AG09319 (cell line): ENCODE results near the gene UNC93B1.
A peak's percentile ranks its signal among the peaks of the same experiment; 100 is the strongest.

Source experiments
- DNase-seq: peaks from one replicate; pipeline ENCODE4 v3.0.0-alpha.2; 2010; ENCODE audit warnings: low read depth; ENCODE audit errors: extremely low read depth
- TF ChIP-seq, protein P1 (sequence below): IDR thresholded peaks from 2 replicates; pipeline ENCODE4 v1.5.1; 2011; ENCODE audit warnings: low read depth, mild to moderate bottlenecking, inconsistent platforms, low read length, moderate library complexity

Gene UNC93B1

DNA sequence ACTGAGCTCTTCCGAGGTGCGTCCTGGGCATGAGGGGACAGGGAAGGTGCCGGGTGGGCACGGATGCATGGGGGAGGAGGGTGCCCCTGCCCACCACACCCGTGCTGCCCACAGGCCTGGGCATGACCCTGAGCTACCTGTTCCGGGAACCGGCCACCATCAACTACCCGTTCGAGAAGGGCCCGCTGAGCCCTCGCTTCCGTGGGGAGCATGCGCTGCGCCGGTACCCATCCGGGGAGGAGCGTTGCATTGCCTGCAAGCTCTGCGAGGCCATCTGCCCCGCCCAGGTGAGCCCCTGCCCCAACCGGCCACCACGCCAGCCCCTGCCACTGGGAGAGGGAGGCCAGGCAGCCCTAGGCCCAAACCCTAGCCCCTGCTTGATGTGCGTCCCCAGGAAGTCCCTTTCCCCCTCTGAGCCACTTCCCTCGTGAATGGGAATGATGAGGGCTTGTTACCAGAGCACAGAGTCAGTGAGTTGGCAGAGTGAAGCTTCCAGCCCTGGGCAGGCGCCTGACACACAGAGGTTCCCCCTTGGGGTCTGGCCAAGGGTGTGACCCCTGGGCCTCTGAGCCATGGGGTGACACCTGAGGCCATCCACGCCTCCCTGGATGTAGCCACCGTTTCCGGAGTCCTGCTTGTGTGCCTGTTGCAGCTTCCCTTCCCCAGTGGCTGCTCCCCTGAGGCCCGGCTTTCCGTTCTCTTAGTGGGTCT, 29.3 kb upstream of the UNC93B1 start:
- TF ChIP-seq, protein P1, sequence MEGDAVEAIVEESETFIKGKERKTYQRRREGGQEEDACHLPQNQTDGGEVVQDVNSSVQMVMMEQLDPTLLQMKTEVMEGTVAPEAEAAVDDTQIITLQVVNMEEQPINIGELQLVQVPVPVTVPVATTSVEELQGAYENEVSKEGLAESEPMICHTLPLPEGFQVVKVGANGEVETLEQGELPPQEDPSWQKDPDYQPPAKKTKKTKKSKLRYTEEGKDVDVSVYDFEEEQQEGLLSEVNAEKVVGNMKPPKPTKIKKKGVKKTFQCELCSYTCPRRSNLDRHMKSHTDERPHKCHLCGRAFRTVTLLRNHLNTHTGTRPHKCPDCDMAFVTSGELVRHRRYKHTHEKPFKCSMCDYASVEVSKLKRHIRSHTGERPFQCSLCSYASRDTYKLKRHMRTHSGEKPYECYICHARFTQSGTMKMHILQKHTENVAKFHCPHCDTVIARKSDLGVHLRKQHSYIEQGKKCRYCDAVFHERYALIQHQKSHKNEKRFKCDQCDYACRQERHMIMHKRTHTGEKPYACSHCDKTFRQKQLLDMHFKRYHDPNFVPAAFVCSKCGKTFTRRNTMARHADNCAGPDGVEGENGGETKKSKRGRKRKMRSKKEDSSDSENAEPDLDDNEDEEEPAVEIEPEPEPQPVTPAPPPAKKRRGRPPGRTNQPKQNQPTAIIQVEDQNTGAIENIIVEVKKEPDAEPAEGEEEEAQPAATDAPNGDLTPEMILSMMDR, result no peak
- no peak for DNase-seq

DNA sequence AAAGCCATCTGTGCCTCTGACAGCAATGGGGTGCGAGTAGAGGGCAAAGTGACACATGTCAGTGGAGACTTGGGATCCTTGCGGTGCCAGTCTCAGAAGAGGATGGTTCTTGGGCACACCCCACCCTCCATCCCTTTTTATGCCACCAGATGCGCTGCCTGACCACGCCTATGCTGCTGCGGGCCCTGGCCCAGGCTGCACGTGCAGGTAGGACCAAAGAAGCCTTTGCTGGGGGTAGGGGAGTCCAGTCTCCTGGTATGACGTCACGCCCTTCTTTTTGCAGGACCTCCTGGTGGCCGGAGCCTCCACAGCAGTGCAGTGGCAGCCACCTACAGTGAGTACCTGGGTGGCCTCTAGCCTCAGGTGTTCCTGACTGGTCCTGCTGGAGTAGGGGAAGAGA, 28.1 kb upstream of the UNC93B1 start:
- no peak for DNase-seq
- TF ChIP-seq, protein P1, result no peak

DNA sequence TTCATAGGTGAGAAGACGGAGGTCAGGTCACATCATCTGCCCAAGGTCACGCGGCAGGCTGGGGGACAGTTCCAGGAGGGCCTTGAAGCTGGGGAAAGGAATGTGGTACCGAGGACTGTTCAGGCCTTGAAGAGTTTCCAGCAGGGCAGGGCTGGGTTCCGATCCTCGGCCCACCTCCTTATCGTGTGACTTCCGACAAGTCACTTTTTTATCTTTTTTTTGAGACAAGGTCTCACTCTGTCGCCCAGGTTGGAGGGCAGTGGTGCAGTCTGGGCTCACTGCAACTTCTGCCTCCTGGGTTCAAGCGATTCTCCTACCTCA, 27.2 kb upstream of the UNC93B1 start:
- TF ChIP-seq, protein P1, result no peak
- DNase-seq, result no peak

DNA sequence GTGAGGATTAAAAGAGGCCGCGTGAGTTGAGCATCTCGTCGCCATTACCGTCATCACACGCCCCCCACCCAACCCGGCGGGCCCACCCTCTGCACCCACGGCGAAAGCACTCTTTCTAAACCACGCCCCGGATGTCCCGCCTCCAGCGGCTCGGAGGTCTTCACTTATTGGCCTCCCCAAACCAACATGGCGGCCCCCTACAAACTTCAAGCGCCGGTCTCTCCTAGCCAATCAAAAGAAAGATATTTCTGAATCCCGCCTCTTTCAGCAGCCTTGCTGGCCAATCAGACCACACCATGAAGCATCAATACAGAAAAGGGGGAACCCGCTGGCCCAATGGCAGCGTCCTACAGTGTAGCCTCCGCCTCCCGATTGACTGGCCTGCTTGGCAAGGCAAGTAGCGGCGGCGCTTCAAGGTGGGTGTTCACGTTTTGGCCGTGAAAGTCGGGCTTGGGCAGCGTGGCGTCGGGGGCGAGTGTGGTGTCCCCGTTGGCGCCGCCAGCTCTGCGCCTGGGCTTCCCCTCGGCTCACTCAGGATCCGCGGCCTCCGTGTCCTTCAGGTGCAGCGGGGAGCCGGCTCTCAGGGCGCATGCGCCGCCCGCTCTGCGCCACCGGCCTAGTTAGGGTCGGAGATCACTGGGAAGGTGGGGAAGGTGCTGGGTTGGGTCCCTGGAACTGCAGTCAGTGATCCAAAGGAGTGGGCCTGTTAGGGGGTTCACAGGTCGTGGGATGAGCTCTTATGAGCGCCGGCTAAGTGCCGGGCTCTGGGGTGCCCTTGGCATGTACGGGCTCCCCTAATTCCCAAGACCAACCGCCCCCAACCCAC, 26.6 kb upstream of the UNC93B1 start, which contains the start of gene NDUFS8:
Gene NDUFS8, plus strand, starts transcription at position 364 of the 826 bp plus-strand sequence. CDS start 1,471 bp downstream, outside the sequence.
- DNase-seq, result peak; percentile 97
- TF ChIP-seq, protein P1, result no peak

DNA sequence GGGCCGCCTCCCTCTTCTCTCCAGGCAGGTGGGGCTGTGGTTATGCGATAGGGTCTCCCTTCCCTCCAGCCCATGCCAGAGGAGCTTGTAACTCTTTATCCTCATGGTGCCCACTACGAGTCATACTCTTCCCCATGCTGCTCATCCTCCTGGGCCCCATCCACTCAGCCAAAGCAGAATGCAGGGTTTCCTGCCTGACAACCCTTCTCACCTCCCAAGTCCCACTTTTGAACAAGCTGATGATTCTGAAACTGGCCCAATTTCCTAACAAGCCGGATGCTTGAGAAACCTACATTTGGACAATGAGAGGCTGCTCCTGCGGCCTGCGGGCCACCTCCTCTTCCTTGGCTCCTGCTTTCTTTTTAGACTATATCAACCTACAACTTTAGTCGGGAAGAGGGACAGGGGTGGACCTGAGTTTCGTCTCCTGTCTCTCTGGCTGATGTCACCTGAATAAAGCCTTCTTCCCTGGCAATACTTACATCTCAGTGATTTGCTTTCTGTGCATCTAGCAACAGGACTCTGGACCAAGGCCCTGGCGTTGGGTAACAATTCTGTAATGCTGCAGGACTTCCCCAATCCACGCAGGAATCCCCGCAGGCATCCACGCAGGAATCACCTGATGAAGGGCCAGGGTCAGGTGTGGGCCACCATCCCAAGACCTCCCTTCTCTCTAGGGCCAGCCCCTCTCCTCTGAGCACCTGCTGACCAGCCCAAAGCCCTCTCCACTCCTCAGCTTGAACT, 25.1 kb upstream of the UNC93B1 start:
- DNase-seq, result no peak
- TF ChIP-seq, protein P1, result no peak

DNA sequence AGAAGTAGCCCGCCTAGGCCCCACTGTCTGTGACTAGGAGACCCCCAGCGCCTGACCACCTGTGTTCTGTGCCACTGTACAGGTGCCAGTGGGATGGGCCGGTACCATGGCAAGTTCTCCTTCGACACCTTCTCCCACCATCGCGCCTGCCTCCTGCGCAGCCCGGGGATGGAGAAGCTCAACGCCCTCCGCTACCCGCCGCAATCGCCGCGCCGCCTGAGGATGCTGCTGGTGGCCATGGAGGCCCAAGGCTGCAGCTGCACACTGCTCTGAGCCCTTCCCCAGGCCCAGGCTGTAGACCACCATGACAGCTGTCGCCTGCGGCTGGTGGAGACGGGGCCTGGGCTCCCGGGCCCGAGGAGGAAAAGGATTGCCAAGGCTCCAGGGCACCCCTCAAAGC, 23.8 kb upstream of the UNC93B1 start:
- TF ChIP-seq, protein P1, result no peak
- DNase-seq, result no peak
